ENCODE measurements around the gene NAV3. TPM values are rescaled to one million over a fixed set of nuclear protein-coding genes. Genes with fewer than 3 reads are reported as not detected.

Gene NAV3
- polyA plus RNA-seq, 6 donors from 2014 or later = not detected

GRCh38 chr12:77993658-77994057 is 163.0 kb downstream of the NAV3 start:
- Mint-ChIP-seq H3K36me3 (no peaks in the 10 kb centered on the region), H3K9me3 (peaks cover 0 to 5% (median 3%) of the 10 kb centered on the region in 7 donors)

GRCh38 chr12:77995436-77996167 is 164.9 kb downstream of the NAV3 start:
- ATAC-seq (ENCODE audit: low read depth in 2 of 2) (no peak), DNase-seq (no peak)
- Mint-ChIP-seq H3K4me1 (peaks cover 7 to 17% (median 13%) of the 10 kb centered on the region in 3 donors), H3K27ac (no peak overlapping the region), H3K36me3 (no peaks in the 10 kb centered on the region), H3K9me3 (peaks cover 0 to 3% (median 0%) of the 10 kb centered on the region in 7 donors), H3K4me3 (no peak overlapping the region), H3K27me3 (no peaks in the 10 kb centered on the region)

More at GRCh38 chr12:77993658-77994057, 163.0 kb downstream of the NAV3 start:
- Mint-ChIP-seq H3K27me3 (peaks cover 0 to 3% (median 0%) of the 10 kb centered on the region in 3 donors), H3K27ac (no peak overlapping the region), H3K4me1 (peaks cover 0 to 6% (median 4%) of the 10 kb centered on the region in 3 donors), H3K4me3 (no peak overlapping the region)
- DNase-seq = no peak
- ATAC-seq (ENCODE audit: low read depth in 2 of 2) = no peak

- H3K9me3 Mint-ChIP-seq = peaks cover 0 to 3% (median 0%) of the 10 kb centered on the region in 7 donors
- no peak overlapping the region for H3K4me3 Mint-ChIP-seq
- no peaks in the 10 kb centered on the region for H3K27me3 Mint-ChIP-seq
- ATAC-seq (ENCODE audit: low read depth in 2 of 2) (no peak), DNase-seq (no peak)
- no peak overlapping the region for H3K27ac Mint-ChIP-seq
- H3K36me3 Mint-ChIP-seq = no peaks in the 10 kb centered on the region
- H3K4me1 Mint-ChIP-seq = peaks cover 7 to 17% (median 13%) of the 10 kb centered on the region in 3 donors
Measured at GRCh38 chr12:77996670-77997069, 166.0 kb downstream of the NAV3 start.

GRCh38 chr12:77998236-77998786 is 167.6 kb downstream of the NAV3 start:
- Mint-ChIP-seq H3K4me1 (peaks cover 7 to 17% (median 13%) of the 10 kb centered on the region in 3 donors), H3K27me3 (no peaks in the 10 kb centered on the region), H3K9me3 (no peaks in the 10 kb centered on the region), H3K4me3 (no peak overlapping the region), H3K36me3 (no peaks in the 10 kb centered on the region), H3K27ac (no peak overlapping the region)
- ATAC-seq (ENCODE audit: low read depth in 2 of 2) (no peak), DNase-seq (no peak)

GRCh38 chr12:77999074-77999715 is 168.5 kb downstream of the NAV3 start:
- H3K4me1 Mint-ChIP-seq = peaks cover 7 to 17% (median 13%) of the 10 kb centered on the region in 3 donors
- DNase-seq = peak; percentile 16
- no peaks in the 10 kb centered on the region for H3K36me3 Mint-ChIP-seq
- H3K9me3 Mint-ChIP-seq = no peaks in the 10 kb centered on the region
- peak; percentile 88 to 89 for ATAC-seq (ENCODE audit: low read depth in 2 of 2)
- peak overlapping the region in 5 of 6 donors; percentile 0 to 57 (median 18) for H3K27ac Mint-ChIP-seq
- peak overlapping the region in 6 of 8 donors; percentile 17 to 57 (median 32) for H3K4me3 Mint-ChIP-seq
- no peaks in the 10 kb centered on the region for H3K27me3 Mint-ChIP-seq

- Mint-ChIP-seq H3K4me3 (no peak overlapping the region), H3K27ac (no peak overlapping the region), H3K9me3 (peaks cover 0 to 2% (median 0%) of the 10 kb centered on the region in 7 donors), H3K36me3 (no peaks in the 10 kb centered on the region), H3K4me1 (peaks cover 7 to 17% (median 13%) of the 10 kb centered on the region in 3 donors), H3K27me3 (peaks cover 0 to 6% (median 0%) of the 10 kb centered on the region in 3 donors)
- ATAC-seq (ENCODE audit: low read depth in 2 of 2) (no peak), DNase-seq (no peak)
Measured at GRCh38 chr12:78002878-78003277, 172.2 kb downstream of the NAV3 start.

- Mint-ChIP-seq H3K9me3 (peaks cover 0 to 2% (median 0%) of the 10 kb centered on the region in 7 donors), H3K27me3 (peaks cover 0 to 6% (median 0%) of the 10 kb centered on the region in 3 donors), H3K4me1 (peaks cover 0 to 5% (median under 1%) of the 10 kb centered on the region in 3 donors), H3K4me3 (no peak overlapping the region), H3K36me3 (no peaks in the 10 kb centered on the region), H3K27ac (no peak overlapping the region)
- DNase-seq (no peak), ATAC-seq (ENCODE audit: low read depth in 2 of 2) (no peak)
Measured at GRCh38 chr12:78004249-78005093, 173.8 kb downstream of the NAV3 start.

GRCh38 chr12:78005094-78005492 is 174.4 kb downstream of the NAV3 start:
- Mint-ChIP-seq H3K36me3 (no peaks in the 10 kb centered on the region), H3K27ac (no peak overlapping the region), H3K4me1 (no peaks in the 10 kb centered on the region), H3K9me3 (peaks cover 0 to 2% (median 0%) of the 10 kb centered on the region in 7 donors), H3K4me3 (no peak overlapping the region), H3K27me3 (peaks cover 0 to 6% (median 0%) of the 10 kb centered on the region in 3 donors)
- ATAC-seq (ENCODE audit: low read depth in 2 of 2) = no peak
- no peak for DNase-seq

GRCh38 chr12:78007173-78007572 is 176.5 kb downstream of the NAV3 start:
- H3K4me1 Mint-ChIP-seq = no peaks in the 10 kb centered on the region
- no peak overlapping the region for H3K27ac Mint-ChIP-seq
- H3K9me3 Mint-ChIP-seq = peaks cover 0 to 2% (median 0%) of the 10 kb centered on the region in 7 donors
- peaks cover 0 to 6% (median 0%) of the 10 kb centered on the region in 3 donors for H3K27me3 Mint-ChIP-seq
- no peak overlapping the region for H3K4me3 Mint-ChIP-seq
- no peak for ATAC-seq (ENCODE audit: low read depth in 2 of 2)
- no peak for DNase-seq
- H3K36me3 Mint-ChIP-seq = no peaks in the 10 kb centered on the region

- no peak for DNase-seq
Measured at GRCh38 chr12:78009031-78009430, 178.3 kb downstream of the NAV3 start.

GRCh38 chr12:78018171-78018910 is 187.6 kb downstream of the NAV3 start:
- H3K27me3 Mint-ChIP-seq = peaks cover 0 to 5% (median 0%) of the 10 kb centered on the region in 3 donors
- H3K4me1 Mint-ChIP-seq = no peaks in the 10 kb centered on the region
- ATAC-seq (ENCODE audit: low read depth in 2 of 2) (no peak), DNase-seq (no peak)
- H3K4me3 Mint-ChIP-seq = no peak overlapping the region
- no peaks in the 10 kb centered on the region for H3K36me3 Mint-ChIP-seq
- peaks cover 0 to 2% (median 0%) of the 10 kb centered on the region in 7 donors for H3K9me3 Mint-ChIP-seq
- peak overlapping the region in 1 of 6 donors; percentile 65 for H3K27ac Mint-ChIP-seq

More at GRCh38 chr12:78009031-78009430, 178.3 kb downstream of the NAV3 start:
- Mint-ChIP-seq H3K27me3 (peaks cover 0 to 6% (median 0%) of the 10 kb centered on the region in 3 donors), H3K36me3 (no peaks in the 10 kb centered on the region), H3K9me3 (peaks cover 0 to 4% (median 0%) of the 10 kb centered on the region in 7 donors), H3K4me1 (no peaks in the 10 kb centered on the region), H3K27ac (peak overlapping the region in 1 of 6 donors; percentile 74), H3K4me3 (peak overlapping the region in 1 of 8 donors; percentile 37)
- no peak for ATAC-seq (ENCODE audit: low read depth in 2 of 2)

- no peak overlapping the region for H3K4me3 Mint-ChIP-seq
- DNase-seq = no peak
- H3K9me3 Mint-ChIP-seq = peaks cover 0 to 2% (median 0%) of the 10 kb centered on the region in 7 donors
Measured at GRCh38 chr12:78018939-78019338, 188.2 kb downstream of the NAV3 start.

More at GRCh38 chr12:78018939-78019338, 188.2 kb downstream of the NAV3 start:
- Mint-ChIP-seq H3K4me1 (no peaks in the 10 kb centered on the region), H3K27ac (no peak overlapping the region), H3K36me3 (no peaks in the 10 kb centered on the region), H3K27me3 (peaks cover 0 to 5% (median 0%) of the 10 kb centered on the region in 3 donors)
- no peak for ATAC-seq (ENCODE audit: low read depth in 2 of 2)
